Limb (tissue), 2 donors: ENCODE measurements around the gene ITPR3.
"Not testable (repeated sequence)": the region's sequence is repeated elsewhere in the genome, so short reads cannot be mapped to it uniquely, and the experiment has no call there.

Source experiments
- DNase-seq, 2 donors: peaks; one replicate each; pipeline ENCODE4 v3.0.0-alpha.2; 2016; ENCODE audit errors: extremely low spot score in 2 of 2

ITPR3 gene

DNA sequence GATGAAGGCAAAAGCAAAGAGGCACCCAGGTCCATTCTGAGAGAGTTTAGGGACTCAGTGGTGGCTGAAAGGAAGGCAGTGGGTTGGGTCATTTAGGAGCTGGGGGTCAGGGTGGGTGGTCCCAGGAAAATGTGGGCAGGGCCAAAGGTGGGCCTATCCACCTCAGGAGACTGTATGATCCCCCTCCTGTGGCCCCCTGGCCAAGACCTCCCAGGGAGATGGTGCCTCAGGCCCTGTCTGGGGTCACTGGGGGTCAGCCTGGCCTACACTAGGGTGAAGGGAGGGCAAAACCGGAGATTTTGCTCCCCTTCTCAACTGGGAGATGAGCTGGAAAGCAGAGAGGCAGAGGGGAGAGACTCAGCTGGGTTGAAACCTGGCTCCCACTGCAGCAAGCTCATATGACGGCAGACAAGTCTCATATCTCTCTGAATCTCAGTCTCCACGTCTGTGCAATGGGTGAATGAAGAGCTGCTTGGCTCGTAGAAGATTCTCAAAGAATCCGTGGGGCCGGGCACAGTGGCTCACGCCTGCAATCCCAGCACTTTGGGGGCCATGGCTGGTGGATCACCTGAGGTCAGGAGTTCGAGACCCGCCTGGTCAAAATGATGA, 29.6 kb upstream of the ITPR3 start:
- DNase-seq = no peak

DNA sequence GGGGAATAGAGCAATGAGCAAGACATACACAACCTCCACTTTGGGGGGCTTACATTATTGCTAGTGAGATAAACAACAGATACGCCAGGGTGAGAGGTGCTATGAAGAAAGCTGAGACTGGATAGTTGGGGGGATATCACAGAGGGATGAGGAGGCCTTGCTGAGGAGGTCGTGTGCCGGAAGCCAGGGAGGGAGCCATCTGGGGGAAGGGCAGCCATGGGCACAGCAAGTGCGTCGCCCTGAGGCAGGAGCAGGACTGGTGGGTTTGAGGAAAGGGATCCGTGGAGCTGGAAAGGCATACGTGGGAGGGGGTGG, 28.9 kb upstream of the ITPR3 start:
- DNase-seq = no peak

GRCh38 chr6:33592595-33593413, 28.3 kb upstream of the ITPR3 start:
- peak in 1 of 2 donors; percentile 63 for DNase-seq

GRCh38 chr6:33593414-33593727, 27.8 kb upstream of the ITPR3 start:
- DNase-seq = no peak

GRCh38 chr6:33595001-33595846, 25.9 kb upstream of the ITPR3 start:
- DNase-seq = no peak

GRCh38 chr6:33596894-33597293, 24.2 kb upstream of the ITPR3 start:
- not testable (repeated sequence) for DNase-seq

- DNase-seq = no peak
Measured at GRCh38 chr6:33597551-33598322, 23.4 kb upstream of the ITPR3 start.

DNA sequence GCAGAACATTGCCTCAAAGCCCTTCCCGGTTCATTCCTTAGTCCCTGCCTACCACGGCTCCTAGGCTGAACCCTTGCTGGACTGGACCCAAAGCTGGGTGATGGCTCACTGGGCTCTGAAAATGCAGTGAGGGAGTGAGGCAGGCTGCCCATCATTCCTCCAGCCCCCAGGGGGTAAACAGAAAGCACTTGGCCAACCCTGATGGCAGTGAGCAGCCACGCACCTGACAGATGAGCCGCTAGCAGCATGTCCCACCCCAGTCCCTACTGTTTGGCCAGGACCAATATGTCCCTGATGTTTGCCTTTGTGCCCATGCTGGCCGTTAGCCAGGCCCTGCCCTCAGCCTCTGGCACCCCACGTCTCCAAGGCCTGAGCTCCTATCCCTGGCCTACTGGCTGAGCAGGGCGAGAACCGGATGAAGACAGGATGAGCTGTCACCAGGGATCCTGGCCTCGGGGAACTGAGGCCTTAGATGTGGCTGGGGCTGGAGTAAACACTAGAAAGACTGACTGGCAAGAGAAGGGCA, 21.6 kb upstream of the ITPR3 start:
- no peak for DNase-seq

GRCh38 chr6:33600761-33601160, 20.4 kb upstream of the ITPR3 start:
- DNase-seq = no peak

DNA sequence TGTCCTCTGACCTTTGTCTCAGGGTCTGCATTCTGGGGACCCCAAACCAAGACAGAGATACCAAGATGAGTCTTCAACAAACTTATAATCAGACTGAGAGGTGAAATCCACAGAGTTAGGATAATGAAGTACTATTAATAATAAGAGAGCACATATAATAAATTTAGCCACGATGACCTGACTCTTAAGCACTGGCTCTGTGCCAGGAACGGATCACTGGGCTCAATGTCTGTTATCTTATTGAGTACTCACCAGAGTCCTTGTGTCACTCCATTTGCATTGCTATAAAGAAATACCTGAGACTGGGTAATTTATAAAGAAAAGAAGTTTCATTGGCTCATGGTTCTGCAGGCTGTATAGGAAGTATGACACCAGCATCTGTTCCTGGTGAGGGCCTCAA, 18.9 kb upstream of the ITPR3 start:
- no peak for DNase-seq

- no peak for DNase-seq
Measured at GRCh38 chr6:33604941-33605854, 15.9 kb upstream of the ITPR3 start.

DNA sequence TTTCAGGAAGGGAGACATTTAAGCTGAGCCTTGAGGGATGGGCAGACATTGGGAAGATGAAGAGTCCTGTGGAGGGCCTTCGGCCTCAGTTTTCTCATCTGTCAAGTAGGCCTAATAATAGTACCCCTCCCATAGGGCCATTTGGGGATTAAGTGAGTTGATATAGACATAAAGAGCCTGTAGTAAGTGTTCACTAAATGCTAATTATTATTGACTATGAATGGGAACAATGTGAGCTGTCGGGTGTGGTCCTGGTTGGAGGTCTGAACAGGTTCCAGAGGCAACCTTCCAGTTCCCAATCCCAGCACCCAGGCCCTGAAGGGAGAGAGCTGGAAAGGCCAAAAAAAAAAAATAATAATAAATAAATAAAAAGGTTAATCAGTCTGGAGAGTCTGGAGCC, 14.5 kb upstream of the ITPR3 start:
- DNase-seq = no peak

DNA sequence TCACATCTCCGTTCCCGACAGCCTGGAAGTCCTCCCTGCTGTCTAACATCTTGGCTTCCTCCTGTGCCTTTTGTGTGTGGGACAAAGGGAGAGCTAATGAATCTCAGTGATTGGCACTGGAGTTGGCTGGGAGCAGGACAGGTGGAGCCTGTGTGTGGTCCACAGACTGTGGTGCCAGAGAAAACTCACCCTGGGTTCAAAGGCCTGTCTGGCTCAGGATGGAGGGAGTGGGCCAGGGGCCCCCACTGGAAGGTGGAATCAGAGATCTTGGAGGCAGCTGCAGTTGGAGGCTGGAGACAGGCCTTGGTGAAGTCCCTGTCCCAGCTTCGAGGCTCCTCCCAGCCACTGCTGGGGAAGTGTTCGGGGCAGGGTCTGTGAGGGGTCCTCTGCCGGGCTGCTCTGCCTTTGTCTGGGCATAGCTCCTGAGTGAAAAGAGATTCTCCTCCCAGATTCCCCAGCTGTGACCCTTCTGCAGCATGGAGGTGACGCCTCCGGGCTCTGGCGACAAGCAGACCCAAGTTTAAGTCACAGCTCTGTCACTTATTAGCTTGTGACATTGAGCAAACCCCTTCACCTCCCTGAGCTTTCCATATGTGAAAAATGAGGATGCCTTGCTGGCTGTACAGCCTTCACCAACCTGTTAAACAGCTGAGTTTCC, 13.9 kb upstream of the ITPR3 start:
- no peak for DNase-seq

DNA sequence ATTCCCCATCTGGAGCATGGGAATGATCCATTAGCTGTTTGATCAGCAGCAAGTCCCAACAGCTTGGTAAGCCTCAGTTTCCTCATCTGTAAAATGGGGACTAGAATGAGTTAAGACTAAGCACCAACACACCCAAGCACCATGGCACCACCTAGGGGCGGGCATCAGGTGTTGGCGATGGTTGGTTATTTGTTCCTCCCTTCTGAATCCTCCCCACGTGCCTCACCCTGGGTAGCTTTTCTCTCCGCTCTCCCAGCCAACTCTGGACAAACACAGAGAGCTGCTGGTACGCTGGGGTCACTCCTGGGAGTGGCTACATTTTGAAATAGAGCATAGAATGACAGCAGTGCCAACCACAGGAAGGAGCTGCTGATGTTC, 13.3 kb upstream of the ITPR3 start:
- no peak for DNase-seq

- no peak for DNase-seq
Measured at GRCh38 chr6:33609019-33609418, 12.1 kb upstream of the ITPR3 start.

GRCh38 chr6:33609528-33609927, 11.6 kb upstream of the ITPR3 start:
- no peak for DNase-seq

- no peak for DNase-seq
Measured at GRCh38 chr6:33610067-33610466, 11.1 kb upstream of the ITPR3 start.

- no peak for DNase-seq
Measured at GRCh38 chr6:33610779-33611732, 10.1 kb upstream of the ITPR3 start.
